Astrocyte of the hippocampus (primary cell): Measurements from ENCODE around the gene VASH2.
"Not testable (repeated sequence)": the region's sequence is repeated elsewhere in the genome, so short reads cannot be mapped to it uniquely, and the experiment has no call there.

Source experiments
- DNase-seq: peaks from one replicate; pipeline ENCODE4 v3.0.0; 2011; ENCODE audit warnings: low read depth, low spot score

Gene VASH2

GRCh38 chr1:212981025-212981495 is 30.7 kb downstream of the VASH2 start:
- peak; percentile 47 for DNase-seq

DNA sequence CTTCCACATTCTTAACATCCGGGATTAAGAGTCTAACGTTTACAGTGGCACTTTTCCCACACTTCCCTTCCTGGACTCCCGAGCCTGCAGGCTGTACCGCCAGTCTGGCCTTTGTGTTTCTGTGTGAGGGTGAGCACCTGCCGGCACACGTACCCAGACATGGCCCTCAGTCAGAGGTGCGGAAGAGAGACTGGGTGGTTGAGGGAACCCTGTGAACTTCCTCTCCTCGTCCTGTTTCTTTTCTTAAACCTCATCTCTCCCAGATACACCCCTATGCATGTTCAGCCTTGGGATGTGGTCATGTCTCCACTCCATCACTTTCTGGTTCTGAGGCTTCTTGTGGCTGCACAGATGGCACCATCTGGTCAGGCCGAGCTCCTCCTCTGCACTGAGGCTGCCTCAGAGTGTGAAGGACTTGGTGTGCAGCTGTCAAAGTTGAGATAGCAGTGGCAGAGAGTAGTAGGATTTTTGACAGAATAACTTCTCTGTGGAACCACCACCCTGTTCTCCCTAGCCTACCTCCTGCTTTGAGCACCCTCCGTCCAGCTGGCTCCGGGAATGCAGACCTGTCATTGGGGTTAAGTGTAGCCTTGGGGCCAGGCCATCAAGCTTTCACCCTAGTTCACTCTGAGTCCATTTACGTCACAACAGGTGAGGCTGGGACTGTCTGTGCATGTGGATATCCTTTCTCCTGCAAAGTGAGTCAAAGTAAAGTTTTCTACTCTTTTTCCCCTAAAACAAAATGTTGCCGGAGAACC is 31.4 kb downstream of the VASH2 start:
- peak; percentile 28 for DNase-seq

DNA sequence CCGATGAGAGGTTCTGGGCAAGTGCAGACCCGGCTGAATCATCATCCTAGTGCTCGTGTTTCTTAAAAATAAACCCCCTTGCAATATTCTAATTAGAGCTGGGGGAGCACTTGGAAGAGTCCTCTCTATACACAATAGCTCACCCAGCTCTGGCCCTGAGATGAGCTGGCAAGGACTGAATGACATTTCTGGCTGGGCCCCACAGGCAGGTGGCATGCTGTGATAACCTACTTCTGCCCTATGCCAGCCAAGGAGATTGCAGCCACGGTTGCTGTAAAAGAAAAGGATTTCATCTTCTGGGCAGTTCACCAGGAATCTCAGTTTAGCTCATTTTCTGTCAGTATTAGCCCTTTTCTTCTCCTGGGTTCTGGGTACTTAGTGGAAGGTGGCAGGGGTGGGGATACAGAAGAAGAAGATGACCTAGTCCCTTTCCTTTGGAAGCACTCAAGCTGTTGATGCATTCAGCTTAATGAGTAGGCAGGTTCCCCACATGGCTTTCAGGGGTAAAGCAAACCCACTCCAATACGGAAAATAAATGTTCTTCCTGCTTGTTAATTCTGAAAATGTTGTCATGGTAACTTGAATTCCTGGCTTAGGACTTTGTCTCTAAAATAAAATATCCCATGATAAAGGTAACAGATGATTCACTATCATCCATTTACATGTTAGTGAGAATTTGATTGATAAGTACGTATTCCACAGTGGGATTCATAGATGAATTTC is 32.2 kb downstream of the VASH2 start:
- peak; percentile 23 for DNase-seq

DNA sequence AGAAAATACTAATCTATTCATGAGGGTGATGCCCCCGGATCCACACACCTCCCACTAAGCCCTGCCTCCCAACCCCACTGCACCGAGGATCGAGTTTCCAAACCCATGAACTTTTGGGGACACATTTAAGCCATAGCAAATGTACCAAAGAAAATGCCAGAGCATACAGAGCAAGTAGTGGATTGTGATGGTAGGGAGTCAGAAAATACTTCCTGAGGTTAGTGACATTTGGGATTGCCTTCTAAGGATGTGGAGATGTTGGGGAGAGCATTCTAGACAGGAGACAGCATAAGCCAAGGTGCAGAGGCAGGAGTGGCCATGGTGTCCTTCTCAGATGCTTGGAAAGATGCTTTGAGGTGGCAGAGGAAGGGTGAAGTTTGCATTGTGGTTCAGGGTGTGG is 33.1 kb downstream of the VASH2 start:
- DNase-seq = no peak

GRCh38 chr1:212984522-212985291 is 34.4 kb downstream of the VASH2 start:
- no peak for DNase-seq

DNA sequence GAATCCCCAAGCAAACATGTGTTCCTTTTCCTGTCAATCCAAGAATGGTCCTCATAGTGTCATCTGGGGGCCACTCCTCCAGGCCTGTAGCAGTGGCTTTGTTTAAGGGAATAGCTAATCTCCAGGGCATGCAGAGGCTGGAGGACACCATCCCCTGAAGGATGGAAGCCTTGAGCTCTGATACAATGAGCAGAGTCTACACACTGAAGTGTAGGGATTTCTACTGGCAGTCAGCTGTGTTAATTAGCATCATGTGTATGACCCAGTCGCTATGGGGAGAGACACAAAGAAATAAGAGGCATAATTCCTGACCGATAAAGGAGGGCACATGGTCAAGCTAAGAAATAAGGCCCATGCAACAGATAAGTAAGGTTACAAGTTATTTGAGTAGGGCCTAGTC is 36.2 kb downstream of the VASH2 start:
- no peak for DNase-seq

- DNase-seq = peak; percentile 61
Measured at GRCh38 chr1:212987702-212988322, 37.5 kb downstream of the VASH2 start.

GRCh38 chr1:212990276-212990675 is 39.9 kb downstream of the VASH2 start:
- DNase-seq = no peak

DNA sequence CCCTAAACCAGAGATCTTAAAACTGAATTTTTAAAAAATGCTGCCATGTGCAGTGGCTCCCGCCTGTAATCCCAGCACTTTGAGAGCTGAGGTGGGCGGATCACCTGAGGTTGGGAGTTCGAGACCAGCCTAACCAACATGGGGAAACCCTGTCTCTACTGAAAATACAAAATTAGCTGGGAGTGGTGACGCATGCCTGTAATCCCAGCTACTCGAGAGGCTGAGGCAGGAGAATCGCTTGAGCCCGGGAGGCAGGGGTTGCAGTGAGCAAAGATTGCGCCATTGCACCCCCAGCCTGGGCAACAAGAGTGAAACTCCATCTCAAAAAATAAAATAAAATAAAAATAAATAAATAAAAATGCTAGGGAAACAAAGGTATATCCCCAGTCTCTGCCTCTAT is 43.6 kb downstream of the VASH2 start:
- DNase-seq = not testable (repeated sequence)

DNA sequence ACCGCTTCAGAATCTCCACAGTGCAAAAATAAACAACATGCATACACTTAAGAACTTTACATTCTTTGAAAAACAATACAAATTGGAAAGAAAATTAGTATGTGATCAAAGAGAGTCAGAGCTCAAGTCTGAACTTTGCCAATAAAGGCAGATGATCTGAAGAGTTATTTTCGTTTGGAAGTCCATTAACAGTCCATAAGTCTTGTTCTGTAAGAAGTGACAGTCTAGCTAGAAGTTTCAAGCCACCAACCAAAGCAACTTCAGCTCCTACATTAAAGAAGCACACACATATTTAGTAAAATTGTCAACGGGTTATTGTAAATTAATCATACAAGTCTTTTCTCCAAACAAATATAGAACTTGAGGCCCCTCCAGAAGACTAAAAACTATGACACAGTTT is 44.6 kb downstream of the VASH2 start:
- no peak for DNase-seq

DNA sequence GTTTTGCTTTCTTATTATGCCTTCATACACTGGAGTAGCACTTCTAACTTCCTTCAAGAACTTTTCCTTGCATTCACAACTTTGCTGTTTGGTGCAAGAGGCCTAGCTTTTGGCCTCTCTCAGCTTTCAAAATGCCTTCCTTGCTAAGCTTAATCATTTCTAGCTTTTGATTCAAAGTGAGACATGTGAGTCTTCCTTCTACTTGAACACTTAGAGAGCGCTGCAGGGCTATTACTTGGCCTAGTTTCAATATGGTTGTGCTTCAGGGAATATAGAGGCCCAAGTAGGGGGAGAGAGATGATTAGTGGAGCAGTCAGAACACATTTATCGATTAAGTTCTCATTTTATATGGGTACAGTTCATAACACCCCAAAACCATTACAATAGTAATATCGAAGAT is 52.9 kb downstream of the VASH2 start:
- DNase-seq = no peak

- no peak for DNase-seq
Measured at GRCh38 chr1:213008564-213008963, 58.2 kb downstream of the VASH2 start.

- no peak for DNase-seq
Measured at GRCh38 chr1:213014642-213015041, 64.3 kb downstream of the VASH2 start.

- peak; percentile 99 for DNase-seq
Measured at GRCh38 chr1:213015099-213016050, 65.0 kb downstream of the VASH2 start, which contains the start of gene ANGEL2. ANGEL2 (minus strand) TSS chr1:213015867; CDS start chr1:213015671, 196 bp downstream.

DNA sequence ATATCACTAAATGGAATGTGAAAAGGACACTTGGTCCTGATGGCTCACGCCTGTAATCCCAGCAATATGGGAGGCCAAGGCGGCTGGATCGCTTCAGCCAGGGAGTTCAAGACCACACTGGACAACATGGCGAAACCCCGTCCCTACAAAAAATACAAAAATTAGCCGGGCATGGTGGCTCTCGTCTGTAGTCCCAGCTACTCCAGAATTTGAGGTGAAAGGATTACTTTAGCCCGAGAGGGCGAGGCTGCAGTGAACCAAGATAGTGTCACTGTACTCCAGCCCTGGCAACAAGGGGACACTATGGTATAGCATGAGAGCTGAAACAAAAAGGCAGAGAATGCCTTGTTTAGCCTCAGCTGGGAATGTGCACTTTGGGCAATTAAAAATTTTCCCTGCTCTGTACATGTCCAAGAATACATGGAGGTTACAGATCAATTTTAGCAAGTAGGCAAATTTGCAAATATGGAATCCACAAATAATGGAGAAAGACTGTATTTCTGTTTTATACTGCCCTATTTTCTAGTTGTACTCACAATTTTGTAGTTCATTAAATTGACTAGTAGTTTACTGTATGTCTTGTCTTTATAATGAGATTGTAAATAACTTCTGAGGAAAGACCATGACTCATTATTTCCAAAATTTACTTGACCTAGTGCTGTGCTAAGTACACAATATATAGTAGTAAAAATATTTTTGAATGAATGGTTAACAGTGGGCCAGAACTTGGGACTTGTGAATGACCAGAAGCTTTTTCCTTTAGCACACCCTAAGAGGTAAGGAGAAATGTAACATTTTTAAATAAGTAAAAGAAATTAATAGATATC is 67.3 kb downstream of the VASH2 start:
- no peak for DNase-seq

GRCh38 chr1:213019450-213019849 is 69.1 kb downstream of the VASH2 start:
- DNase-seq = no peak

GRCh38 chr1:213020016-213020415 is 69.7 kb downstream of the VASH2 start:
- no peak for DNase-seq

- not testable (repeated sequence) for DNase-seq
Measured at GRCh38 chr1:213027024-213027423, 76.7 kb downstream of the VASH2 start.

DNA sequence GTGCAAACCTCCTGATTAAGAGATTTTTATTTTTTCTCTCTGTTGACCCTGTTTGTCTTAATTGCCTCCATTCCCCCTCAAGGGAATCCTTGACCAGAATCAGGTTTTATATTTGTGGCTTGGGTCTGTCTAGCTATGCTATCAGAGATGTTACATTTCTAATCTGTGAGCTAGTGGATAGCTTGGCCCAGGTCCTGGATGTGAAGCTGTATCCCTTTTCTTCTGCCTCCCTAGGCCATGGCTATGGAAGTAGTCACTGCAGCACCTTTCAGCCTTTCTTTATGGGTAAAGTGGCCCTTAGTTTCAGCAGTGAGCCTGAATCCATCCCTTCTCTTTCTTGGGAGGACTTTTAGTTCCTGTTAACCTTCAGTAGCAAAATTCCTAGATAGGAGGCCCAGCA is 82.3 kb downstream of the VASH2 start:
- DNase-seq = no peak

- DNase-seq = no peak
Measured at GRCh38 chr1:213034713-213035112, 84.4 kb downstream of the VASH2 start.
